ENCODE results near the gene FAM89A.
"Not testable (repeated sequence)": the region's sequence is repeated elsewhere in the genome, so short reads cannot be mapped to it uniquely, and the experiment has no call there.

FAM89A gene

GRCh38 chr1:231029247-231029646 lies 10.8 kb downstream of the FAM89A start:
- not testable (repeated sequence) for DNase-seq

- DNase-seq, result no peak
Observed at GRCh38 chr1:231028682-231029081, 11.4 kb downstream of the FAM89A start.

- DNase-seq, result no peak
Observed at GRCh38 chr1:231027971-231028370, 12.1 kb downstream of the FAM89A start.

GRCh38 chr1:231027136-231027925 lies 12.7 kb downstream of the FAM89A start:
- no peak for DNase-seq

- no peak for DNase-seq
Observed at GRCh38 chr1:231026576-231026975, 13.5 kb downstream of the FAM89A start.

GRCh38 chr1:231023150-231023549 lies 16.9 kb downstream of the FAM89A start:
- DNase-seq, result no peak

GRCh38 chr1:231022543-231022942 lies 17.5 kb downstream of the FAM89A start:
- DNase-seq, result not testable (repeated sequence)

- DNase-seq, result no peak
Observed at GRCh38 chr1:231021540-231022031, 18.5 kb downstream of the FAM89A start.

GRCh38 chr1:231020816-231021215 lies 19.2 kb downstream of the FAM89A start:
- DNase-seq, result no peak

GRCh38 chr1:231020139-231020601 lies 19.9 kb downstream of the FAM89A start:
- no peak for DNase-seq

GRCh38 chr1:231019711-231020110 lies 20.3 kb downstream of the FAM89A start:
- DNase-seq, result no peak

GRCh38 chr1:231016966-231017365 lies 23.1 kb downstream of the FAM89A start:
- DNase-seq, result no peak

GRCh38 chr1:231016234-231016633 lies 23.8 kb downstream of the FAM89A start:
- DNase-seq, result no peak

GRCh38 chr1:231013391-231014015 lies 26.6 kb downstream of the FAM89A start:
- no peak for DNase-seq

- DNase-seq, result no peak
Observed at GRCh38 chr1:231011963-231012362, 28.1 kb downstream of the FAM89A start.

GRCh38 chr1:231011360-231011759 lies 28.7 kb downstream of the FAM89A start:
- no peak for DNase-seq

GRCh38 chr1:231007535-231007934 lies 32.5 kb downstream of the FAM89A start:
- DNase-seq, result not testable (repeated sequence)

- DNase-seq, result no peak
Observed at GRCh38 chr1:231001892-231002291, 38.2 kb downstream of the FAM89A start.

GRCh38 chr1:231000639-231001038 lies 39.4 kb downstream of the FAM89A start:
- DNase-seq, result no peak

GRCh38 chr1:231000201-231000600 lies 39.9 kb downstream of the FAM89A start:
- DNase-seq, result no peak

- no peak for DNase-seq
Observed at GRCh38 chr1:230994860-230995259, 45.2 kb downstream of the FAM89A start.

GRCh38 chr1:230992100-230992774 lies 47.8 kb downstream of the FAM89A start:
- peak; percentile 83 for DNase-seq

GRCh38 chr1:230987448-230987847 lies 52.6 kb downstream of the FAM89A start:
- DNase-seq, result no peak

GRCh38 chr1:230986976-230987375 lies 53.1 kb downstream of the FAM89A start:
- no peak for DNase-seq

All from SHP77 (cell line).